K562 (cell line): ENCODE data around the gene PITPNC1. TPM values are rescaled to one million over a fixed set of nuclear protein-coding genes. Genes with fewer than 3 reads are reported as not detected.

Source experiments
- POU5F1 ChIP-seq: fragments of 150-350 bp; IDR thresholded peaks from 2 replicates; pipeline ENCODE4 v1.6.1; 2014; ENCODE audit warnings: borderline replicate concordance, low read length, low read depth, mild to moderate bottlenecking; ENCODE audit not compliant: partially characterized antibody
- ZEB2 ChIP-seq: fragments of 450-650 bp; IDR thresholded peaks from 2 replicates; pipeline ENCODE4 v1.6.1; 2016
- polyA plus RNA-seq, 8 experiments: library from polyadenylated mRNA; depleted of rRNA in 4 of 8; stranded (reverse) in 5 of 8; unstranded in 3 of 8; fragments of >200 nt; fragmentation: Nextera tagmentation in 2 of 8; fragmentation: Illumina TruSeq in 1 of 8; extraction: Ambion mirVana in 2 of 8; extraction: Trizol in 1 of 8; gene quantifications; 2 replicates each; pipeline versions ENCODE4 v1.2.1 to v1.2.3, GENCODE V29; 2011 to 2014; ENCODE audit warnings: inconsistent platforms in 1 of 8, missing spikeins in 1 of 8
- total RNA-seq, 7 experiments: library from RNA; depleted of rRNA in 6 of 7; stranded (reverse); fragments of >200 nt in 6 of 7; fragmentation: Illumina TruSeq in 2 of 7; extraction: Trizol in 2 of 7; gene quantifications; 2 replicates each; pipeline versions ENCODE4 v1.2.1 to v1.2.3, GENCODE V29; 2011 to 2021; ENCODE audit warnings: low replicate concordance in 1 of 7
- TF ChIP-seq, protein P1 (sequence below): fragments of 450-650 bp; IDR thresholded peaks from 2 replicates; pipeline ENCODE4 v1.6.1; 2016; ENCODE audit warnings: borderline replicate concordance
- TF ChIP-seq, protein P2 (sequence below): sonication (generic); formaldehyde crosslinking; IDR thresholded peaks from 2 replicates; pipeline ENCODE4 v1.8.1; 2023; ENCODE audit warnings: missing genetic modification reagents, mild to moderate bottlenecking, borderline replicate concordance
- TF ChIP-seq, protein P3 (sequence below): fragments of 250-450 bp; sonication (Bioruptor Pico); IDR thresholded peaks from 2 replicates; pipeline ENCODE4 v1.4.0; 2020; ENCODE audit warnings: mild to moderate bottlenecking, moderate library complexity, borderline replicate concordance

Gene PITPNC1
- total and polyA plus RNA-seq, 9 of the 15 experiments (the other 6 are each of a cell fraction or from before 2014, with no cell fraction given) = 0.11 to 1.1 (median 0.65) TPM

DNA sequence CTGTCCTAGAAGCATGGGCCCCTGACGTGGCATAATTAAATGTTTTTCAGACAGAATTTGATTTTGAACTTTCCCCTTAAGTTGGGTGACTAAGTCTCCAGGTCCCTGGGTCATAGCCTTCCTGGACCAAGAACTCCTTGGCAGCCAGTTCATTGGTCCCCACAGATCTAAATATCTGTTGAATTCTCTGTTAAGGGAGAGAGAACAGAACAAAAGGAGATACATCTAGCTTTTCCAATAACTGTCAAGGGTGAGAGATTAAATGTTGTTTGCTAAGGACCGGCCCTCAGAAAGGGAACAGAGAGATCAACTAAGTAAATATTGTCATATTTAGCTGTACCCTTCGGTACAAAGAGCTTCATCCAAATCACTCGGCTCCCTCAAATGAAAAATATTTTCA, 262.5 kb downstream of the PITPNC1 start (continued):
- TF ChIP-seq, protein P1, sequence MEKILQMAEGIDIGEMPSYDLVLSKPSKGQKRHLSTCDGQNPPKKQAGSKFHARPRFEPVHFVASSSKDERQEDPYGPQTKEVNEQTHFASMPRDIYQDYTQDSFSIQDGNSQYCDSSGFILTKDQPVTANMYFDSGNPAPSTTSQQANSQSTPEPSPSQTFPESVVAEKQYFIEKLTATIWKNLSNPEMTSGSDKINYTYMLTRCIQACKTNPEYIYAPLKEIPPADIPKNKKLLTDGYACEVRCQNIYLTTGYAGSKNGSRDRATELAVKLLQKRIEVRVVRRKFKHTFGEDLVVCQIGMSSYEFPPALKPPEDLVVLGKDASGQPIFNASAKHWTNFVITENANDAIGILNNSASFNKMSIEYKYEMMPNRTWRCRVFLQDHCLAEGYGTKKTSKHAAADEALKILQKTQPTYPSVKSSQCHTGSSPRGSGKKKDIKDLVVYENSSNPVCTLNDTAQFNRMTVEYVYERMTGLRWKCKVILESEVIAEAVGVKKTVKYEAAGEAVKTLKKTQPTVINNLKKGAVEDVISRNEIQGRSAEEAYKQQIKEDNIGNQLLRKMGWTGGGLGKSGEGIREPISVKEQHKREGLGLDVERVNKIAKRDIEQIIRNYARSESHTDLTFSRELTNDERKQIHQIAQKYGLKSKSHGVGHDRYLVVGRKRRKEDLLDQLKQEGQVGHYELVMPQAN = no peak
- TF ChIP-seq ZEB2 (no peak), POU5F1 (no peak)
- TF ChIP-seq, protein P2, sequence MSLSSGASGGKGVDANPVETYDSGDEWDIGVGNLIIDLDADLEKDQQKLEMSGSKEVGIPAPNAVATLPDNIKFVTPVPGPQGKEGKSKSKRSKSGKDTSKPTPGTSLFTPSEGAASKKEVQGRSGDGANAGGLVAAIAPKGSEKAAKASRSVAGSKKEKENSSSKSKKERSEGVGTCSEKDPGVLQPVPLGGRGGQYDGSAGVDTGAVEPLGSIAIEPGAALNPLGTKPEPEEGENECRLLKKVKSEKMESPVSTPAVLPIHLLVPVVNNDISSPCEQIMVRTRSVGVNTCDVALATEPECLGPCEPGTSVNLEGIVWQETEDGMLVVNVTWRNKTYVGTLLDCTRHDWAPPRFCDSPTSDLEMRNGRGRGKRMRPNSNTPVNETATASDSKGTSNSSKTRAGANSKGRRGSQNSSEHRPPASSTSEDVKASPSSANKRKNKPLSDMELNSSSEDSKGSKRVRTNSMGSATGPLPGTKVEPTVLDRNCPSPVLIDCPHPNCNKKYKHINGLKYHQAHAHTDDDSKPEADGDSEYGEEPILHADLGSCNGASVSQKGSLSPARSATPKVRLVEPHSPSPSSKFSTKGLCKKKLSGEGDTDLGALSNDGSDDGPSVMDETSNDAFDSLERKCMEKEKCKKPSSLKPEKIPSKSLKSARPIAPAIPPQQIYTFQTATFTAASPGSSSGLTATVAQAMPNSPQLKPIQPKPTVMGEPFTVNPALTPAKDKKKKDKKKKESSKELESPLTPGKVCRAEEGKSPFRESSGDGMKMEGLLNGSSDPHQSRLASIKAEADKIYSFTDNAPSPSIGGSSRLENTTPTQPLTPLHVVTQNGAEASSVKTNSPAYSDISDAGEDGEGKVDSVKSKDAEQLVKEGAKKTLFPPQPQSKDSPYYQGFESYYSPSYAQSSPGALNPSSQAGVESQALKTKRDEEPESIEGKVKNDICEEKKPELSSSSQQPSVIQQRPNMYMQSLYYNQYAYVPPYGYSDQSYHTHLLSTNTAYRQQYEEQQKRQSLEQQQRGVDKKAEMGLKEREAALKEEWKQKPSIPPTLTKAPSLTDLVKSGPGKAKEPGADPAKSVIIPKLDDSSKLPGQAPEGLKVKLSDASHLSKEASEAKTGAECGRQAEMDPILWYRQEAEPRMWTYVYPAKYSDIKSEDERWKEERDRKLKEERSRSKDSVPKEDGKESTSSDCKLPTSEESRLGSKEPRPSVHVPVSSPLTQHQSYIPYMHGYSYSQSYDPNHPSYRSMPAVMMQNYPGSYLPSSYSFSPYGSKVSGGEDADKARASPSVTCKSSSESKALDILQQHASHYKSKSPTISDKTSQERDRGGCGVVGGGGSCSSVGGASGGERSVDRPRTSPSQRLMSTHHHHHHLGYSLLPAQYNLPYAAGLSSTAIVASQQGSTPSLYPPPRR (CRISPR knock-in tag) = no peak
- TF ChIP-seq, protein P3, sequence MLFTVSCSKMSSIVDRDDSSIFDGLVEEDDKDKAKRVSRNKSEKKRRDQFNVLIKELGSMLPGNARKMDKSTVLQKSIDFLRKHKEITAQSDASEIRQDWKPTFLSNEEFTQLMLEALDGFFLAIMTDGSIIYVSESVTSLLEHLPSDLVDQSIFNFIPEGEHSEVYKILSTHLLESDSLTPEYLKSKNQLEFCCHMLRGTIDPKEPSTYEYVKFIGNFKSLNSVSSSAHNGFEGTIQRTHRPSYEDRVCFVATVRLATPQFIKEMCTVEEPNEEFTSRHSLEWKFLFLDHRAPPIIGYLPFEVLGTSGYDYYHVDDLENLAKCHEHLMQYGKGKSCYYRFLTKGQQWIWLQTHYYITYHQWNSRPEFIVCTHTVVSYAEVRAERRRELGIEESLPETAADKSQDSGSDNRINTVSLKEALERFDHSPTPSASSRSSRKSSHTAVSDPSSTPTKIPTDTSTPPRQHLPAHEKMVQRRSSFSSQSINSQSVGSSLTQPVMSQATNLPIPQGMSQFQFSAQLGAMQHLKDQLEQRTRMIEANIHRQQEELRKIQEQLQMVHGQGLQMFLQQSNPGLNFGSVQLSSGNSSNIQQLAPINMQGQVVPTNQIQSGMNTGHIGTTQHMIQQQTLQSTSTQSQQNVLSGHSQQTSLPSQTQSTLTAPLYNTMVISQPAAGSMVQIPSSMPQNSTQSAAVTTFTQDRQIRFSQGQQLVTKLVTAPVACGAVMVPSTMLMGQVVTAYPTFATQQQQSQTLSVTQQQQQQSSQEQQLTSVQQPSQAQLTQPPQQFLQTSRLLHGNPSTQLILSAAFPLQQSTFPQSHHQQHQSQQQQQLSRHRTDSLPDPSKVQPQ (CRISPR knock-in tag) = no peak
- TF ChIP-seq, all 486 proteins: peak for 0
